Metanephros (tissue), 1 donor: ENCODE results near the gene STOML1. TPM values are rescaled to one million over a fixed set of nuclear protein-coding genes. Genes with fewer than 3 reads are reported as not detected.

Experiments used
- total RNA-seq: library from RNA; depleted of rRNA; stranded (reverse); fragments of >200 nt; gene quantifications from one replicate; pipeline ENCODE4 v1.2.3, GENCODE V29; 2014

The STOML1 gene, protein sequence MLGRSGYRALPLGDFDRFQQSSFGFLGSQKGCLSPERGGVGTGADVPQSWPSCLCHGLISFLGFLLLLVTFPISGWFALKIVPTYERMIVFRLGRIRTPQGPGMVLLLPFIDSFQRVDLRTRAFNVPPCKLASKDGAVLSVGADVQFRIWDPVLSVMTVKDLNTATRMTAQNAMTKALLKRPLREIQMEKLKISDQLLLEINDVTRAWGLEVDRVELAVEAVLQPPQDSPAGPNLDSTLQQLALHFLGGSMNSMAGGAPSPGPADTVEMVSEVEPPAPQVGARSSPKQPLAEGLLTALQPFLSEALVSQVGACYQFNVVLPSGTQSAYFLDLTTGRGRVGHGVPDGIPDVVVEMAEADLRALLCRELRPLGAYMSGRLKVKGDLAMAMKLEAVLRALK
- total RNA-seq, result 16.5 TPM

DNA sequence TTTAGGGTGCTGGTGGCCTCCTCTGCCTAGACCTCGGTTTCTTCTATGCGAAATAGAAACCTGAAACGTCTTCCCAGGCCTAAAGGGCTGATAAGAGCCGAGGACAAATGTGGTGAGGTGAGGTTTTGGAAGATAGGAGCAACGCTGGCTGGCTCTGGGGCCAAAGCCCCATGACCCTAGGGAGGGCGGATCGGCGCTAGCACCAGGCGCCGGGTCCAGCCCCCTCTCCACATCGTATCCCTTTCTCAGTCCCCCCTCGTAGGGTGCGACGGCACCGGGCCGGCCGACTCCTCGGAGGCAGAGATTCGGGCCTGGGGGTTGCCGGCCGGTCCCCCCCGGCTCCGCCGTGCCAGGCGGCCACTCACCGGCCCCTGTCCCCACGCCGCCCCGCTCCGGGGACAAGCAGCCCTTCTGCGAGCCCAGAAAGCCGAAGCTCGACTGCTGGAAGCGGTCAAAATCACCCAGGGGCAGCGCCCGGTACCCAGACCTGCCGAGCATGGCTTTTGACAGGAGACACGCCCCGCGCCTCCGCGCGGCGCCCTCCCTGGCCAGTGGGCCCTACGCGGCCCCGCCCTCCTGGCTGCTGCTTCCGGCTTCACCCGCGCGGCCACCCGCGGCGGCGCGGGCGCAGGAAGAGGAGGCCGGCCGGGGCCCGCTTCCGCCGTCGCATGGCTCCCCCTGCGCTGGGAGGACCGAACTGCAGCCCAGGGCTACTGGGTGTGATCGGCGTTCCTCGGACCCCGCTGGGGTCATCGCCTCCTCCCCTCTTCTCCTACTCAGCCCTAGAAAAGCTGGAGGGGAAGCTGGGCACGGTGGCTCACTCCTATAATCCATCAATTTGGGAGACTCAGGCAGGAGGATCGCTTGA lies at the start of gene STOML1:
Gene STOML1 (minus strand): TSS at position 570 of the 868 bp plus-strand sequence. CDS start 72 bp downstream, at position 498.

DNA sequence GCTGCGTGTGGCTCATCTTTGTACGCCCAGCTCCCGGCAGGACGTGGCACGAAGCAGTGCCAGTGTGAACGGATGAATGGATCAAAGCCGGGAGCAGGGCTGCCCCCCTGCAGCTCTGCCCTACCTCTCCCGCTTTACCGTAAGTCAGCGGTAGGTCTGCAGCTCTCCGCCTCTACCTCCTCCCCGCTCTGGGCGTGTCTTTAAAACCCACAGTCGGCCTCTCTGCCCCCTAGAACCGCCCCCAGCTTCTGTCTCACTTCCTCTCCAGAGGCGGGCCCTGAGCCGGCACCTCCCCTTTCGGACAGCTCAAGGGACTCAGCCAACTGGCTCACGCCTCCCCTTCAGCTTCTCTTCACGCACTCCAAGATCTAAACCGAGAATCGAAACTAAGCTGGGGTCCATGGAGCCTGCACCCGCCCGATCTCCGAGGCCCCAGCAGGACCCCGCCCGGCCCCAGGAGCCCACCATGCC lies 2.4 kb upstream of the STOML1 start, which contains the start of gene PML:
Gene PML (plus strand): TSS at position 304 of the 471 bp plus-strand sequence. CDS start 97 bp downstream, at position 401.

Other genes starting within 250 kb of the STOML1 start
- 7.9 TPM for gene INSYN1, start 238.9 kb downstream of the STOML1 start, total RNA-seq
- not detected for gene TBC1D21, start 118.7 kb downstream of the STOML1 start, total RNA-seq
- gene LOXL1, start 65.8 kb downstream of the STOML1 start, total RNA-seq, result 35.1 TPM
- gene PML, start 2.4 kb upstream of the STOML1 start, total RNA-seq, result 52.3 TPM
- not detected for gene GOLGA6A, start 90.3 kb upstream of the STOML1 start, total RNA-seq
- 2.2 TPM for gene ISLR2, start 138.3 kb upstream of the STOML1 start, total RNA-seq
- gene ISLR, start 181.4 kb upstream of the STOML1 start, total RNA-seq, result 70.4 TPM
- 14.9 TPM for gene STRA6, start 210.5 kb upstream of the STOML1 start, total RNA-seq
- gene CCDC33, start 244.0 kb upstream of the STOML1 start, total RNA-seq, result 2.9 TPM